ENCODE data around the gene BTAF1.

Gene BTAF1

DNA sequence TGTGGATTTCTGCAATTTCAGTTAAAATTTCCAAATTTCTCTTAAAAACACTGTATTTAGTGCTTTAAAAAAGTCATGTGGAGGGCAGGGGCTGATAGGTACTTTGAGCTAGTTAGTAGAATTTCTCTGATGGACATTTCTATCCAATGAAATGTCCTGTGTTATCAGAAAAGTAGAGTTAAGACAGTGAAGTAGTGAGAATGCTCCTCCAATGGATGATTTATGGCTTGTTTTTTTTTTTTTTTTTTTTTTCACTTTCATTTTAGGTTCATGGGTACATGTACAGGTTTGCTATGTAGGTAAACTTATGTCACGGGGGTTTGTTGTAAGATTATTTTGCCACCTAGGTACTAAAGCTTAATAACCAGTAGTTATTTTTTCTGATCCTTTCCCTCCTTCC lies 55.0 kb downstream of the BTAF1 start:
- H3K9me3 Mint-ChIP-seq: no peaks in the 10 kb centered on the region
- H3K4me1 Mint-ChIP-seq (ENCODE audit: low read depth): peaks cover 8% of the 10 kb centered on the region
- peaks cover 60% of the 10 kb centered on the region for H3K36me3 Mint-ChIP-seq (ENCODE audit: low read depth)
- no peak overlapping the region for H3K4me3 Mint-ChIP-seq
- no peak overlapping the region for H3K27ac Mint-ChIP-seq
- no peaks in the 10 kb centered on the region for H3K27me3 Mint-ChIP-seq (ENCODE audit: low read depth)
- no peak for DNase-seq (ENCODE audit: low spot score)

DNA sequence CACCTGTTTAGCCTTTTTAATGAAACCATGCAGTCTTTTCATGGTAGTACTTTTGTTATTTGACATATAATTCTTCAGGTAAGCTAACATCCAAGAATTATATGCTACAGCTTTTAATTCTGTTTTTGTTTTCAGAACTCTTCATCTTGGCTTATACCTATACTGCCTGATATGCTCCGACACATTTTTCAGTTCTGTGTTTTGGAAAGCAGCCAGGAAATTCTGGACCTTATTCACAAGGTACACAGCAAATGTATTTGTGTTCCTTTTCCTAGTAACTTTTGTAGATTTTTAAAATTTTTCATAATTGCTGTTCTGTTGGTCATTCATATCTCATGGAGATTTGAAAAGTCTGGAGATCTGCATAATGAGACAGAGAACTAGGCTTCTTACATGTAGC lies 56.7 kb downstream of the BTAF1 start:
- peaks cover 12% of the 10 kb centered on the region for H3K4me1 Mint-ChIP-seq (ENCODE audit: low read depth)
- peaks cover 61% of the 10 kb centered on the region for H3K36me3 Mint-ChIP-seq (ENCODE audit: low read depth)
- no peak overlapping the region for H3K27ac Mint-ChIP-seq
- peaks cover 5% of the 10 kb centered on the region for H3K9me3 Mint-ChIP-seq
- no peaks in the 10 kb centered on the region for H3K27me3 Mint-ChIP-seq (ENCODE audit: low read depth)
- no peak overlapping the region for H3K4me3 Mint-ChIP-seq
- DNase-seq (ENCODE audit: low spot score): no peak

DNA sequence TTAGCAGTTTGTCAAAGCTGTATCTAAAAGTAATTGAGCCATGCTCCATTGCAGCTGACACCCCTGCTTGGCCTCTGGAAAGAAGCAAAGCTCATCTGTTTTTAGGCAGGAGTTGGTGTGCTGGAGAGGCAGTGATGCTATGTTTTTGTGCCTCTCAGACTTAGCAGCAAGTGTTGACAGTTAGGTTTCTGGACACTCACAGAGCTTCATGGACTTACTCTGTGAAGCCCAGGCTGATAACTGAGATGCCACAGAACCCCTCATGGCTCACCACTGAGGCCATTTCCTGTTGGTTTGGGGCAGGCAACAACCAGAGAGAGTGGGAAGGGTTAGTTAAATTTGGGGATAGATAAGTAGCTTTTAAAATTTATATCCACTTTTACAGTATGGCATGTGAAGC lies 59.8 kb downstream of the BTAF1 start:
- H3K9me3 Mint-ChIP-seq: peaks cover 5% of the 10 kb centered on the region
- no peak overlapping the region for H3K4me3 Mint-ChIP-seq
- peaks cover 71% of the 10 kb centered on the region for H3K36me3 Mint-ChIP-seq (ENCODE audit: low read depth)
- DNase-seq (ENCODE audit: low spot score): no peak
- peaks cover 22% of the 10 kb centered on the region for H3K4me1 Mint-ChIP-seq (ENCODE audit: low read depth)
- H3K27me3 Mint-ChIP-seq (ENCODE audit: low read depth): no peaks in the 10 kb centered on the region
- H3K27ac Mint-ChIP-seq: no peak overlapping the region

DNA sequence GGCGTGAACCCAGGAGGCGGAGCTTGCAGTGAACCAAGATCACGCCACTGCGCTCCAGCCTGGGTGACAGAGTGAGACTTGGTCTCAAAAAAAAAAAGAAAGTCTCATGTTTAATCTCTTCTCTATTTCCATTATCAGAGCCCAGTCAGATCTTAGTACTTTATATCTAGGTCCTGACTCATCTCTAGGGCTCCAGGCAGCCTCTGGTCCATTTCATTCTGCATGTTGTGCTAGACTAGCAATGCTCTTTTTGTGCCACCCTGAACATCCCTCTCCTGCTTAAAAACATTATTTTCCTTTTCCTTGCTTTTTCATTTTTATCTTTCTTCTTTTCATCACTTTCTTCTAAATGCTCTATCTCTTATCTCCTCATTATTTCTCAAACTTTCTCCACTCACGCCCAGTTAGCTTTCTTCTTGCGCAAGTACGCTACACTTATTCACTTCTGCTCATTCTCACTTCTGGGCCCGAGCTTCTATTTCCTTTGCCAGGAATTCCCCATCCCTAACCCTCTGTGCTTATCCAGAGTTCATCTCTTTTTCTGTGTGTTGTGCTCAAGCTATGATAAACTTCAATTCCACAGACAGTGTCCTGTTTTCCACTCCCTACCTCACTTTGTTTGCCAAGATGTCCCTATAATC lies 63.9 kb downstream of the BTAF1 start:
- peaks cover 67% of the 10 kb centered on the region for H3K36me3 Mint-ChIP-seq (ENCODE audit: low read depth)
- H3K4me3 Mint-ChIP-seq: no peak overlapping the region
- H3K27me3 Mint-ChIP-seq (ENCODE audit: low read depth): no peaks in the 10 kb centered on the region
- peaks cover 5% of the 10 kb centered on the region for H3K9me3 Mint-ChIP-seq
- peaks cover 22% of the 10 kb centered on the region for H3K4me1 Mint-ChIP-seq (ENCODE audit: low read depth)
- no peak for DNase-seq (ENCODE audit: low spot score)
- no peak overlapping the region for H3K27ac Mint-ChIP-seq

DNA sequence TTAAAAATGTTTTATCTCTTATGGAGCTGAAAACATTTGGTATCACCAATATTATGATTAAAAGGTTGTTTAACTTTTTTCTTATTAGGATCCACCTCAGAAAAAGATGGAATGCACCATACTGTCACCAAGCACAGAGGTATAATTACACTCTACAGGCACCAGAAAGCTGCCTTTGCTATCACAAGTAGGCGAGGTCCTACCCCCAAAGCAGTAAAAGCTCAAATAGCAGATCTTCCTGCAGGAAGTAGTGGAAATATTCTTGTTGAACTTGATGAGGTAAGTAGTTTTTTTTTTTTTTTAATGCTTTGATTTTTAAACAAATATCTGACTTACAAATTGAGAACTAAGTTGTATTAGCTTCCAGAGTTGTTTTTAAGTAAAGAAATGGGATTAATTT lies 68.5 kb downstream of the BTAF1 start:
- Mint-ChIP-seq H3K27me3 (ENCODE audit: low read depth) (no peaks in the 10 kb centered on the region), H3K4me1 (ENCODE audit: low read depth) (peaks cover 3% of the 10 kb centered on the region), H3K9me3 (no peaks in the 10 kb centered on the region), H3K27ac (no peak overlapping the region), H3K36me3 (ENCODE audit: low read depth) (peaks cover 44% of the 10 kb centered on the region), H3K4me3 (no peak overlapping the region)
- DNase-seq (ENCODE audit: low spot score): no peak

DNA sequence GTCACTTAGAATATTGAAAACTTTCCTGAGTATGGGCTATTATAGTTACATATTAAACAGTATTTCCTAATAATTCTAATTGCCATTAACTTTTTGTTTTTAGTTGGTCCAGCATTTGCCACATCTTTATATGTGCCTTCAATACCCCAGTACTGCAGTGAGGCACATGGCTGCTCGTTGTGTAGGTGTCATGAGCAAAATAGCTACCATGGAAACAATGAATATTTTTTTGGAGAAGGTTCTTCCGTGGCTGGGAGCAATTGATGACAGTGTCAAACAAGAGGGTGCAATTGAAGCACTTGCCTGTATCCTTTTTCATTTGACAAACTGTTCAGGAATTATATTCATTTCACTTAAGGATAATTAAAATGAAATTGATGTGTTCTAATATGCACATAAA lies 72.7 kb downstream of the BTAF1 start:
- Mint-ChIP-seq H3K36me3 (ENCODE audit: low read depth) (peaks cover 57% of the 10 kb centered on the region), H3K27ac (no peak overlapping the region), H3K4me1 (ENCODE audit: low read depth) (no peaks in the 10 kb centered on the region), H3K9me3 (peaks cover 6% of the 10 kb centered on the region), H3K4me3 (no peak overlapping the region), H3K27me3 (ENCODE audit: low read depth) (no peaks in the 10 kb centered on the region)
- no peak for DNase-seq (ENCODE audit: low spot score)

DNA sequence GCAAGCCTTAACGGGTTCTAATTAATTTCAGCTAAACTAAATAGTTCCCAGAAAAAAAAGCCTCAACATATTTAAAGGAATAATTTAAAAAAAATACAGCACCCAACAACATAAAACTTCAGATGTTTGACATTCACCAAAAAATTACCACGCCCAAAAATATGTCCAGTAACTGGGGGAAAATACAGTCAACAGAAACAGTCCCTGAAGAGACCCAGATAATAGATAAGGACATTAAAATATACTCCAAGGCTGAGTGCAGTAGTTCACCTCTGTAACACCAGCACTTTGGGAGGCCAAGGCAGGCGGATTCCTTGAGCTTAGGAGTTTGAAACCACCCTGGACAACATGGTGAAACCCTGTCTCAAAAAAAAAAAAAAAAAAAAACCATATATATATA lies 78.0 kb downstream of the BTAF1 start:
- Mint-ChIP-seq H3K36me3 (ENCODE audit: low read depth) (peaks cover 73% of the 10 kb centered on the region), H3K4me3 (no peak overlapping the region), H3K27ac (no peak overlapping the region), H3K27me3 (ENCODE audit: low read depth) (no peaks in the 10 kb centered on the region), H3K4me1 (ENCODE audit: low read depth) (no peaks in the 10 kb centered on the region), H3K9me3 (peaks cover 20% of the 10 kb centered on the region)
- DNase-seq (ENCODE audit: low spot score): no peak

DNA sequence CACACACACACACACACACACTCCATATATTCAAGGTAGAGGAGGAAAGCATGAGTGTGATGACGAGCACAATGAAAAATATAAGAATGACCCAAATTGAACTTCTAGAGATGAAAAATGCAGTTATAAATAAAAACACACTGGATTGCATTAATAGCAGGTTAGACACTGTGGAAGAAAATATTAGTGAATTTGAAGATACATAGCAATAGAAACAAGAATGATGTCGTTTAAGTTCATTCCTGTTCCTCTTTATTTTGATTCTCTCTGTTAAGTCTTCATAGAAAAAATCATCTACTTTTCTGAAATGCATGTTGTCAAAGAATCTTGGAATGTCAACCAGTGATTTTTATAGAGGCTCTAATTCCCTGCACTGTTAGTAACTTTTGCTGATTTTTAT lies 78.4 kb downstream of the BTAF1 start:
- DNase-seq (ENCODE audit: low spot score): no peak
- no peaks in the 10 kb centered on the region for H3K4me1 Mint-ChIP-seq (ENCODE audit: low read depth)
- H3K36me3 Mint-ChIP-seq (ENCODE audit: low read depth): peaks cover 74% of the 10 kb centered on the region
- H3K27me3 Mint-ChIP-seq (ENCODE audit: low read depth): no peaks in the 10 kb centered on the region
- H3K9me3 Mint-ChIP-seq: peaks cover 20% of the 10 kb centered on the region
- no peak overlapping the region for H3K27ac Mint-ChIP-seq
- H3K4me3 Mint-ChIP-seq: no peak overlapping the region

DNA sequence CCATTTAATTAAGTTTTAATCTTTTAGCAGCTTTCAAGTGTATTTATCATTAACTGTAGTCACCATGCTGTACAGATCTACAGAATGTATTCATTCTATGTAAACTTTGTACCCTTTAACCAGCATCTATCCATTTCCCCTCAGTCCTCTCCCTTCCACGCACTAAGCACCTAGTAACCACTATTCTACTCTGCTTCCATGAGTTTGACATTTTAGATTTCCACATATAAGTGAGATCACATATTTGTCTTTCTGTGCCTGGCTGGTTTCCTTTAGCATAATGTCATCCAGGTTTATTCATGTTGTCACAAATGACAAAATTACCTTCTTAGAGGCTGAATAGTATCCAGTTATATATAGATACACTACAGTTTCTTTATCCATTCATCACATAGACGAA lies 79.7 kb downstream of the BTAF1 start:
- DNase-seq (ENCODE audit: low spot score): no peak
- Mint-ChIP-seq H3K4me3 (no peak overlapping the region), H3K27ac (no peak overlapping the region), H3K4me1 (ENCODE audit: low read depth) (no peaks in the 10 kb centered on the region), H3K9me3 (peaks cover 20% of the 10 kb centered on the region), H3K36me3 (ENCODE audit: low read depth) (peaks cover 66% of the 10 kb centered on the region), H3K27me3 (ENCODE audit: low read depth) (no peaks in the 10 kb centered on the region)

DNA sequence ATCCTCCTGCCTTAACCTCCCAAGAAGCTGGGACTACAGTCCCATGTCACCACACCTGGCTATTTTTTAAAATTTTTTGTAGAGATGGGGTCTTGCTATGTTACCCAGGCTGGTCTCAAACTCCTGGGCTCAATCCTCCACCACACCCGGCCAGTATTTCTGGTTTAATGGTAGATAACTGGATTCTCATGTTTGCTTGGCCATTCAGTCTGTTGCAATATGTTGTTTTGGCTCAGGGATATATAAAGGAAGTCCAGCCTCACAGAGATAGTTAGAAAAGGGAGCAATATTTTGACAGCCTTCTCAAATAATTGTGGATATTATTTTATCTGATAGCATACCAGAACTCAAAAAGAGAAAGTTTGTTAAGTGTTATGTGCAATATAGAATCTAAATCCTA lies 82.4 kb downstream of the BTAF1 start:
- Mint-ChIP-seq H3K27me3 (ENCODE audit: low read depth) (no peaks in the 10 kb centered on the region), H3K4me1 (ENCODE audit: low read depth) (peaks cover 4% of the 10 kb centered on the region), H3K9me3 (peaks cover 17% of the 10 kb centered on the region), H3K36me3 (ENCODE audit: low read depth) (peaks cover 61% of the 10 kb centered on the region), H3K4me3 (no peak overlapping the region), H3K27ac (no peak overlapping the region)
- no peak for DNase-seq (ENCODE audit: low spot score)

DNA sequence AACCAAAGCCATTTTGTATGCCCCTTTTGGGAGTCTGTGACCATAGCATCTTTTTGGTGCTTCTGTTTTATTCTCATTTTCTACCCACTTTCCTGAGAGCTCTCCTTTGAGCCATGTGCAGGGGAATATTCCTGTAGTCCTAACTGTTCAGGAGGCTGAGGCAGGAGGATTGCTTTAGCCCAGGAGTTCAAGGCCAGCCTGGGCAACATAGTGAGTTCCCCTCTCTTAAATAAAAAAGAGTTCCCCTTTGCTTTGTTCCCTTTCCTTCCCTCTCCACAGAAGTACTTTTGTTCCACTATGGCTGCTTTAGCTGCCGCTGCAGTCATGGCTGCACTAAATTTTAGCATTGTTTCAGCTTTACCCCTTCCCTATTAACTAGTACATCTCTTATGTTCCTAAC lies 85.9 kb downstream of the BTAF1 start:
- H3K27ac Mint-ChIP-seq: no peak overlapping the region
- H3K9me3 Mint-ChIP-seq: no peaks in the 10 kb centered on the region
- H3K27me3 Mint-ChIP-seq (ENCODE audit: low read depth): no peaks in the 10 kb centered on the region
- H3K4me1 Mint-ChIP-seq (ENCODE audit: low read depth): peaks cover 6% of the 10 kb centered on the region
- peaks cover 49% of the 10 kb centered on the region for H3K36me3 Mint-ChIP-seq (ENCODE audit: low read depth)
- no peak for DNase-seq (ENCODE audit: low spot score)
- H3K4me3 Mint-ChIP-seq: no peak overlapping the region

DNA sequence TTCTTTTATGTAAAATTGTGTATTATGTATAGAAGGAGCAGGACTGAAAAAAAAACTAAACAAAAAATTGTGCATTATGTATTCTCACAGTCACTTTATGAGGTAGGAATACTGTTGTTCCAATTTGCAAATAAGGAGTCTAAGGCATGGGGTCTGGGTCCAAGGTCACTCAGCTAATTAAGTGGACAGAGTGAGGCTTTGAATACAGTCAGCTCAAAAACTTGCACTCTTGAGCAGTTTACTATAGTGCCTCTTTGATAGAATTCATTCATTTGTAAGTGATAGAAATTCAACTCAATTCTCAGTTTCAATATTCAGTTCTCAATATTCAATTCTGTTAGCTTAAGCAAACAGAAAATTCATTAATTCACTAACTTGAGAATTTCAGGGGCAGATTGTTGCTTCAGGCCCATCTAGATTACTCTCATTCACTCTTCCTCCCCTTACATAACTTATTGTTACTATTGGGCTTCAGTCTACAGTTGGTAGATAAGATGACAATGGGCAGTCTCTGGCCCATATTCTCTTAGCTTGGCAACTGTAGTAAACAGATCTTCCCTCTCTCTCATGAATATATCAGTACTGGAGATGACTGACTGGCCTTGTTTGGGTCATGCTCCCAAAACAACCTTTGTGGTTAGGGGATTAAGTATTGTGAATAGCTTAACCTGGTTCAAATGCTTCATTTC lies 86.6 kb downstream of the BTAF1 start:
- Mint-ChIP-seq H3K27ac (no peak overlapping the region), H3K4me3 (no peak overlapping the region), H3K36me3 (ENCODE audit: low read depth) (peaks cover 45% of the 10 kb centered on the region), H3K4me1 (ENCODE audit: low read depth) (peaks cover 6% of the 10 kb centered on the region), H3K27me3 (ENCODE audit: low read depth) (no peaks in the 10 kb centered on the region), H3K9me3 (no peaks in the 10 kb centered on the region)
- DNase-seq (ENCODE audit: low spot score): no peak

DNA sequence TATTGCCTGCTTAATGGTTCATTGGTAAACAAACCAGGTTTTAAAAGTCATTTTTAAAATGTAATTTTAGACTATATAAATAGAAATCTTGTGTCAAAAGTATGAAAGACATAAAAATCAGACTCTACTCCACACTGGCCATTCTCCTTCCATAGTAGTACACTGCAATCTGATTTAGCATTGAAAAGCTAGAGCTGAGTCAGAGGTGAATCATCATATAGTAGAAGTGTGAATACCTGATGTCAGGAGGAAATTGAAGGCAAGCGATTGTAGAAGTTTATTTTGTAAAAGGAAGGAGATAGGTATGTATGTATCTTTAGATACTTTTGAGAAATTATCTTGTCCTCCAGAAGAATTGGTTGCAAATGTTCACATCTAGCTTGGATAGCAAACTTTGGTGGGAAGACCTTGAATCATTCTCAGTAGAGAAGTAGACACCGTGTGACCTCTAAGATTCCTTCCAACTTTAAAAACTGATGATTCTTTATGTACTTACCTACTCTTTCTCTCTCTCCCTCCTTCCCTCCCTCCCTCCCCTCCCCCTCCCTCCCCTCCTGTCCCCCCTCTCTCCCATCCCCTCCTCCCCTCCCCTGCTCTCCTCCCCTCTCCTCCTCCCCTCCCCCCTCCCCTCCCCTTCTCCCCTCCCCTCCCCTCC lies 88.1 kb downstream of the BTAF1 start:
- H3K27ac Mint-ChIP-seq: peak overlapping the region; percentile 9
- peaks cover 6% of the 10 kb centered on the region for H3K4me1 Mint-ChIP-seq (ENCODE audit: low read depth)
- H3K36me3 Mint-ChIP-seq (ENCODE audit: low read depth): peaks cover 49% of the 10 kb centered on the region
- no peaks in the 10 kb centered on the region for H3K27me3 Mint-ChIP-seq (ENCODE audit: low read depth)
- DNase-seq (ENCODE audit: low spot score): no peak
- H3K9me3 Mint-ChIP-seq: no peaks in the 10 kb centered on the region
- H3K4me3 Mint-ChIP-seq: no peak overlapping the region

DNA sequence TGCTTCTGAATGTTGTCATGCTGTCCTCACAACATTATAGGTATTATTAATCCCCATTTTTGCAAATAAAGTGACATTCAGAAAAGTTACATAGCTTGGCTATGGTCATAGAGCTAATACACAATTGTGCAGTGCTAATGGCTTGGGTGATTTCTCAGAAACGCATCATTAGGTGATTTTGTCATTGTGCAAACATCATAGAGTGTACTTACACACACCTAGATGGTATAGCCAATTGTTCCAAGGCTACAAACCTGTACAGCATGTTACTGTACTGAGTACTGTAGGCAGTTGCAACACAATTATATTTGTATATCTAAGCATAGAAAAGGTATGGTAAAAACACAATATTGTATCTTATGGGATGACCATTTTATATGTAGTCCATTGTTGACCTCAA lies 91.0 kb downstream of the BTAF1 start:
- H3K9me3 Mint-ChIP-seq: no peaks in the 10 kb centered on the region
- H3K4me1 Mint-ChIP-seq (ENCODE audit: low read depth): peaks cover 2% of the 10 kb centered on the region
- H3K36me3 Mint-ChIP-seq (ENCODE audit: low read depth): peaks cover 56% of the 10 kb centered on the region
- H3K4me3 Mint-ChIP-seq: no peak overlapping the region
- H3K27me3 Mint-ChIP-seq (ENCODE audit: low read depth): no peaks in the 10 kb centered on the region
- DNase-seq (ENCODE audit: low spot score): no peak
- no peak overlapping the region for H3K27ac Mint-ChIP-seq
